K562 (cell line): ENCODE data around the gene SPHK2. TPM values are rescaled to one million over a fixed set of nuclear protein-coding genes. Genes with fewer than 3 reads are reported as not detected.

Experiments
- CEBPB ChIP-seq: fragments of 450-650 bp; IDR thresholded peaks from 2 replicates; pipeline ENCODE4 v1.6.1; 2016; ENCODE audit warnings: missing genetic modification characterization, missing compliant biosample characterization
- EGR1 ChIP-seq: fragments of 450-650 bp; conservative IDR thresholded peaks from 2 replicates; pipeline ENCODE4 v1.6.1; 2017; ENCODE audit warnings: mild to moderate bottlenecking
- FOXM1 ChIP-seq, 2 experiments: fragments of 450-650 bp in 1 of 2; sonication (generic) in 1 of 2; formaldehyde crosslinking in 1 of 2; IDR thresholded peaks; 2 replicates each; pipeline versions ENCODE4 v1.6.1 to v1.9.0; 2017 to 2022; ENCODE audit warnings: low read depth in 2 of 2, mild to moderate bottlenecking in 2 of 2, missing genetic modification reagents in 1 of 2, moderate library complexity in 1 of 2
- JUND ChIP-seq, 2 experiments: IDR thresholded peaks; 2 replicates in 1 of 2; 3 replicates in 1 of 2; pipeline ENCODE4 v1.6.1; 2011; ENCODE audit warnings: borderline replicate concordance in 2 of 2, low read depth in 2 of 2, low read length in 2 of 2, improper control_type of control experiment in 1 of 2, missing biosample characterization in 1 of 2, missing genetic modification characterization in 1 of 2, missing genetic modification reagents in 1 of 2
- KDM4B ChIP-seq, 2 experiments: fragments of 450-650 bp in 1 of 2; sonication (generic) in 1 of 2; IDR thresholded peaks; 2 replicates each; pipeline ENCODE4 v1.6.1; 2016 to 2017; ENCODE audit warnings: borderline replicate concordance in 2 of 2, antibody characterized with exemption in 1 of 2, low read depth in 1 of 2, mild to moderate bottlenecking in 1 of 2
- MTF1 ChIP-seq: fragments of 250-450 bp; sonication (Bioruptor Pico); IDR thresholded peaks from 2 replicates; pipeline ENCODE4 v1.9.0; 2021; ENCODE audit warnings: moderate library complexity, mild to moderate bottlenecking, inconsistent platforms, borderline replicate concordance
- MYBL2 ChIP-seq, 2 experiments: fragments of 450-650 bp in 1 of 2; sonication (generic) in 1 of 2; formaldehyde crosslinking in 1 of 2; IDR thresholded peaks; 2 replicates each; pipeline versions ENCODE4 v1.6.1 to v1.8.1; 2017 to 2022; ENCODE audit warnings: borderline replicate concordance in 1 of 2, inconsistent platforms in 1 of 2, low read depth in 1 of 2, mild to moderate bottlenecking in 1 of 2, missing genetic modification reagents in 1 of 2, moderate library complexity in 1 of 2
- PML ChIP-seq: IDR thresholded peaks from 2 replicates; pipeline ENCODE4 v1.6.1; 2012; ENCODE audit warnings: low read length, inconsistent platforms
- POU5F1 ChIP-seq: fragments of 150-350 bp; IDR thresholded peaks from 2 replicates; pipeline ENCODE4 v1.6.1; 2014; ENCODE audit warnings: borderline replicate concordance, low read length, low read depth, mild to moderate bottlenecking; ENCODE audit not compliant: partially characterized antibody
- RBM39 ChIP-seq: fragments of 200-400 bp; formaldehyde crosslinking; optimal IDR thresholded peaks from 2 replicates; pipeline ENCODE3; 2018; ENCODE audit warnings: low read depth, low read length
- RHOXF2B ChIP-seq: fragments of 250-450 bp; sonication (Bioruptor Pico); conservative IDR thresholded peaks from 2 replicates; pipeline ENCODE4 v1.5.1; 2021
- SAFB ChIP-seq: fragments of 200-400 bp; formaldehyde crosslinking; IDR thresholded peaks from 2 replicates; pipeline ENCODE4 v1.6.1; 2017; ENCODE audit warnings: low read depth, low read length, borderline replicate concordance
- TEAD1 ChIP-seq, 2 experiments: fragments of 450-650 bp in 1 of 2; sonication (generic) in 1 of 2; formaldehyde crosslinking; IDR thresholded peaks; 2 replicates each; pipeline versions ENCODE4 v1.4.0 to v1.8.0; 2020 to 2022; ENCODE audit warnings: mild to moderate bottlenecking in 2 of 2, missing genetic modification reagents in 1 of 2
- THAP12 ChIP-seq: fragments of 250-450 bp; sonication (Bioruptor Pico); IDR thresholded peaks from 2 replicates; pipeline ENCODE4 v1.9.0; 2021; ENCODE audit warnings: mild to moderate bottlenecking, inconsistent platforms
- ZBTB43 ChIP-seq: sonication (generic); formaldehyde crosslinking; IDR thresholded peaks from 2 replicates; pipeline ENCODE4 v1.8.0; 2023; ENCODE audit warnings: mild to moderate bottlenecking, missing genetic modification reagents
- ZC3H8 ChIP-seq: fragments of 450-650 bp; IDR thresholded peaks from 2 replicates; pipeline ENCODE4 v1.6.1; 2017
- ZNF175 ChIP-seq: fragments of 200-800 bp; sonication (Bioruptor generic); IDR thresholded peaks from 2 replicates; pipeline ENCODE4 v1.6.1; 2016; ENCODE audit warnings: low read depth, mild to moderate bottlenecking, missing genetic modification characterization, missing compliant biosample characterization
- ZNF740 ChIP-seq, 3 experiments: fragments of 200-800 bp in 1 of 3; sonication (Bioruptor generic) in 1 of 3; sonication (generic) in 1 of 3; formaldehyde crosslinking in 1 of 3; IDR thresholded peaks; 2 replicates each; pipeline versions ENCODE4 v1.6.1 to v1.8.0; 2016 to 2022; ENCODE audit warnings: mild to moderate bottlenecking in 2 of 3, missing compliant biosample characterization in 2 of 3, missing genetic modification characterization in 2 of 3, missing genetic modification reagents in 1 of 3
- polyA plus RNA-seq, 8 experiments: library from polyadenylated mRNA; depleted of rRNA in 4 of 8; stranded (reverse) in 5 of 8; unstranded in 3 of 8; fragments of >200 nt; fragmentation: Nextera tagmentation in 2 of 8; fragmentation: Illumina TruSeq in 1 of 8; extraction: Ambion mirVana in 2 of 8; extraction: Trizol in 1 of 8; gene quantifications; 2 replicates each; pipeline versions ENCODE4 v1.2.1 to v1.2.3, GENCODE V29; 2011 to 2014; ENCODE audit warnings: inconsistent platforms in 1 of 8, missing spikeins in 1 of 8
- total RNA-seq, 7 experiments: library from RNA; depleted of rRNA in 6 of 7; stranded (reverse); fragments of >200 nt in 6 of 7; fragmentation: Illumina TruSeq in 2 of 7; extraction: Trizol in 2 of 7; gene quantifications; 2 replicates each; pipeline versions ENCODE4 v1.2.1 to v1.2.3, GENCODE V29; 2011 to 2021; ENCODE audit warnings: low replicate concordance in 1 of 7

SPHK2 gene
- total and polyA plus RNA-seq, 9 of the 15 experiments (the other 6 are each of a cell fraction or from before 2014, with no cell fraction given) = 0.10 to 15.2 (median 2.9) TPM

- TF ChIP-seq FOXM1 (IDR thresholded peaks at IDR 0.05; ENCODE audit: low read depth) (no peak), FOXM1 (CRISPR knock-in tag; IDR thresholded peaks at IDR 0.05; ENCODE audit: low read depth) (no peak), ZNF175 (no peak), TEAD1 (CRISPR knock-in tag; IDR thresholded peaks at IDR 0.05) (peak in 1 of 2 experiments; percentile 72; a peak in 2 of 4 replicates), ZBTB43 (no peak), MTF1 (CRISPR knock-in tag) (no peak), JUND (IDR thresholded peaks at IDR 0.05; ENCODE audit: borderline replicate concordance, low read depth, low read length) (no peak), JUND (tag; IDR thresholded peaks at IDR 0.05; ENCODE audit: borderline replicate concordance, low read depth, low read length) (no peak), PML (peak; percentile 64; the same call in 1 of the 2 replicates), ZC3H8 (no peak), THAP12 (CRISPR knock-in tag) (no peak; the same call in 1 of the 2 replicates), RBM39 (peak; percentile 24), SAFB (no peak), CEBPB (tag) (no peak), EGR1 (no peak), KDM4B (IDR thresholded peaks at IDR 0.05; ENCODE audit: borderline replicate concordance in 2 of 2, low read depth in 1 of 2) (no peak; a peak in 1 of 4 replicates), POU5F1 (no peak), MYBL2 (IDR thresholded peaks at IDR 0.05; ENCODE audit: low read depth) (no peak), MYBL2 (CRISPR knock-in tag; IDR thresholded peaks at IDR 0.05; ENCODE audit: borderline replicate concordance) (no peak), ZNF740 (CRISPR knock-in tag; IDR thresholded peaks at IDR 0.05) (no peak; the same call in 1 of the 2 replicates), ZNF740 (tag; IDR thresholded peaks at IDR 0.05) (0 out of 4 replicates have a peak, but pooled peaks of 1 of the 2 experiments have one; percentile 47), RHOXF2B (CRISPR knock-in tag) (no peak)
These were observed 4.7 kb upstream of the SPHK2 start, which contains the start of gene FAM83E (continued) for GRCh38 chr19:48614436-48615230.
